CD4-positive, alpha-beta T cell treated with Interleukin-12 subunit alpha and Interleukin-12 subunit beta, for 1 hour (primary cell): ENCODE results near the gene NUAK1.
"Not testable (repeated sequence)": the region's sequence is repeated elsewhere in the genome, so short reads cannot be mapped to it uniquely, and the experiment has no call there.

Experiments
- DNase-seq: peaks from one replicate; pipeline ENCODE4 v3.0.0-alpha.2; 2020

Gene NUAK1

GRCh38 chr12:106145539-106146447 is 7.0 kb upstream of the NUAK1 start:
- DNase-seq, result no peak

GRCh38 chr12:106144847-106145246 is 6.1 kb upstream of the NUAK1 start:
- DNase-seq, result no peak

- no peak for DNase-seq
These were observed 4.0 kb upstream of the NUAK1 start for GRCh38 chr12:106142591-106143261.

GRCh38 chr12:106141920-106142319 is 3.2 kb upstream of the NUAK1 start:
- DNase-seq, result not testable (repeated sequence)

- no peak for DNase-seq
These were observed 2.7 kb upstream of the NUAK1 start for GRCh38 chr12:106141452-106141851.

- DNase-seq, result no peak
These were observed 2.2 kb upstream of the NUAK1 start for GRCh38 chr12:106141003-106141402.

- DNase-seq, result no peak
These were observed 1.7 kb upstream of the NUAK1 start for GRCh38 chr12:106140223-106140986.

GRCh38 chr12:106139422-106140171 is 843 bp upstream of the NUAK1 start:
- DNase-seq, result no peak

- DNase-seq, result no peak
These were observed 459 bp downstream of the NUAK1 start for GRCh38 chr12:106138357-106138632.

- DNase-seq, result no peak
These were observed 1.0 kb downstream of the NUAK1 start for GRCh38 chr12:106137530-106138356.

GRCh38 chr12:106136263-106136662 is 2.5 kb downstream of the NUAK1 start:
- DNase-seq, result peak; percentile 61

GRCh38 chr12:106135781-106136180 is 3.0 kb downstream of the NUAK1 start:
- DNase-seq, result no peak

GRCh38 chr12:106135075-106135474 is 3.7 kb downstream of the NUAK1 start:
- DNase-seq, result no peak

GRCh38 chr12:106134294-106134949 is 4.3 kb downstream of the NUAK1 start:
- no peak for DNase-seq

GRCh38 chr12:106133136-106134087 is 5.3 kb downstream of the NUAK1 start:
- DNase-seq, result no peak

GRCh38 chr12:106132175-106133135 is 6.3 kb downstream of the NUAK1 start:
- no peak for DNase-seq

- no peak for DNase-seq
These were observed 7.1 kb downstream of the NUAK1 start for GRCh38 chr12:106131676-106132075.

- no peak for DNase-seq
These were observed 8.2 kb downstream of the NUAK1 start for GRCh38 chr12:106130474-106131113.
